Upper lobe of left lung (tissue), 6 donors: ENCODE results near the gene KRT2. TPM values are rescaled to one million over a fixed set of nuclear protein-coding genes. Genes with fewer than 3 reads are reported as not detected.

Experiments
- ATAC-seq, 2 donors: fragments of 200-7000 bp; cut with Tn5 transposase; one replicate each; pipeline ENCODE4 v1.9.1; 2022; ENCODE audit warnings: mild to moderate bottlenecking in 2 of 2, moderate library complexity in 2 of 2; ENCODE audit not compliant: low FRiP score in 2 of 2
- DNase-seq, 2 donors: peaks; one replicate each; pipeline ENCODE4 v3.0.0-alpha.2; 2019 to 2020
- H3K27ac ChIP-seq, 4 donors: fragments of 200-600 bp; sonication (generic); one replicate each; pipeline ENCODE4 v1.5.1; 2016 to 2019
- H3K27me3 ChIP-seq, 4 donors: fragments of 200-600 bp; sonication (generic); one replicate each; pipeline ENCODE4 v1.5.1; 2017 to 2019
- H3K36me3 ChIP-seq, 4 donors: fragments of 200-600 bp; sonication (generic); one replicate each; pipeline ENCODE4 v1.5.1; 2016 to 2019
- H3K4me1 ChIP-seq, 4 donors: fragments of 200-600 bp; sonication (generic); one replicate each; pipeline ENCODE4 v1.5.1; 2018 to 2019
- H3K4me3 ChIP-seq, 4 donors: fragments of 200-600 bp; sonication (generic); one replicate each; pipeline ENCODE4 v1.5.1; 2017 to 2019; ENCODE audit warnings: mild to moderate bottlenecking in 2 of 4, moderate library complexity in 1 of 4
- H3K9me3 ChIP-seq, 4 donors: fragments of 200-600 bp; sonication (generic); one replicate each; pipeline ENCODE4 v1.5.1; 2018 to 2019
- EP300 ChIP-seq, 4 donors: sonication (generic); formaldehyde crosslinking; IDR thresholded peaks; one replicate each; pipeline ENCODE4 v1.5.1; 2017; ENCODE audit warnings: antibody characterized with exemption in 4 of 4, control low read depth in 2 of 4
- POLR2A ChIP-seq, 4 donors: fragments of 450-650 bp; IDR thresholded peaks; one replicate each; pipeline ENCODE4 v1.5.1; 2016 to 2017; ENCODE audit warnings: antibody characterized with exemption in 4 of 4, mild to moderate bottlenecking in 2 of 4
- POLR2AphosphoS5 ChIP-seq, 2 donors: sonication (generic); formaldehyde crosslinking; IDR thresholded peaks; one replicate each; pipeline ENCODE4 v1.5.1; 2017; ENCODE audit warnings: antibody characterized with exemption in 2 of 2
- WGBS, 2 donors: methylation state at CpG; one replicate each; pipeline ENCODE4 v1.1.5; 2017 to 2018; 5-methylcytosine and 5-hydroxymethylcytosine counted together
- total RNA-seq, 6 donors: library from RNA; depleted of rRNA in 4 of 6; stranded (reverse); fragments of >200 nt in 4 of 6; gene quantifications; one replicate each; pipeline versions ENCODE4 v1.1.0 to v1.2.1, GENCODE V29; 2016 to 2021
- TF ChIP-seq, protein P1 (sequence below), 6 experiments: fragments of 450-650 bp in 4 of 6; fragments of 200-600 bp in 2 of 6; sonication (generic) in 2 of 6; IDR thresholded peaks; one replicate each; pipeline ENCODE4 v1.5.1; 2016 to 2019; ENCODE audit warnings: antibody characterized with exemption in 6 of 6
- donor health status: DM: no; HTN: no; CAD: no; lungs with moderate emphysema.
- donor health status: DM: no; HTN: yes; CAD: no; lungs with severe emphysema.

The KRT2 gene
- not detected for total RNA-seq

DNA sequence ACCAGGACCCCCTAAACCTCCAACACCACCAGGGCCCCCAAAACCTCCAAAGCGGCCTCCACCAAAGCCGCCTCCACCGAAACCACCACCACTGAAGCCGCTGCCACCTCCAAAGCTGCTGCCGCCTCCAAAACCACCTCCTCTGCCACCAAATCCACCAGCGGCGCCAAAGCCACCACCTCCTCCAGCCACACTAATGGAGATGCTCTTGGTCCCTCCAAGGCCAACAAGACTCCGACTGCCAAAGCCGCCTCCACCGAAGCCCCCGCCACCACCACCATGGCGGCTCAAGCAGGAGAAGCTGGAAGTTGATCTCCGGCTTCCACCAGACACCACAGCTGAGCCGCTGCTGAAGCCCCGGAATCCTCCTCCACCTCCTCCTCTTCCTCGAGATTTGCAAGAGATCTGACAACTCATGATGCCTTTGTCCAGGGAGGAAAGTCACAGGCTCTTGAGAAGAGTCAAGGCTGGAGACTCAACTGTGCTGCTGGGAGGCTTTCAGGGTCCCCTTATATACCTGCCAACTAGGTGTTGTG is at the start of gene KRT2:
KRT2 (minus strand) TSS at position 486 of the 536 bp plus-strand sequence; CDS start at position 417, 69 bp downstream.
- peak in 1 of 2 donors; percentile 60 for DNase-seq
- WGBS, 2 donors: 91 to 97% methylated on average over 11 to 16 of the region's 16 CpGs
- H3K4me1 ChIP-seq: no peaks in the 10 kb centered on the region

DNA sequence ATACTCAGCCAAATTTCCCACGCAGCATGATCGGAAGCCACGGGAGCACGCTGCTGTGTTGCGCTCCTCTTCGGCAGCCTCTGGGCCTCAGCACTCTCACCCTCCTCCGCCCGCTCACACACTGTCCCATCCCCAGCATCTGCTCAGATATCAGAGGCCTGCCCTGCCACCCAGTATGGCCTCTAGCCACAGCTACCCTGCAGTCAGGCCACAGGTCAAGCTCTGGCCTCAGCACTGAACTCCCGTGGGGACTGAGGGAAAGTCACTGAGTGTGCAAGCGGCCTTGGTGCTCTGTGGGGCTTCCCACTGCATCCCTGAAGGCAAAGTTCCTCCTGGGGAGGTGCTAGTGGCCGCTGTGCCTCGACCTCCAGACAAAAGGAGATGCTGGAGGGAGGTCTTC is 49.3 kb upstream of the KRT2 start:
- ATAC-seq (no peak), DNase-seq (no peak)
- WGBS, 2 donors: 82 to 84% methylated on average over 11 to 12 of the region's 12 CpGs

More for the DNA sequence above, at the start of gene KRT2:
- Histone ChIP-seq H3K27me3 (no peaks in the 10 kb centered on the region), H3K4me3 (no peak within 1 kb of the TSS), H3K9me3 (no peaks in the 10 kb centered on the region), H3K36me3 (no peaks in the 10 kb centered on the region), H3K27ac (no peak within 1 kb of the TSS)
- ATAC-seq: no peak
- no peak for TF ChIP-seq POLR2A (IDR thresholded peaks at IDR 0.05)

DNA sequence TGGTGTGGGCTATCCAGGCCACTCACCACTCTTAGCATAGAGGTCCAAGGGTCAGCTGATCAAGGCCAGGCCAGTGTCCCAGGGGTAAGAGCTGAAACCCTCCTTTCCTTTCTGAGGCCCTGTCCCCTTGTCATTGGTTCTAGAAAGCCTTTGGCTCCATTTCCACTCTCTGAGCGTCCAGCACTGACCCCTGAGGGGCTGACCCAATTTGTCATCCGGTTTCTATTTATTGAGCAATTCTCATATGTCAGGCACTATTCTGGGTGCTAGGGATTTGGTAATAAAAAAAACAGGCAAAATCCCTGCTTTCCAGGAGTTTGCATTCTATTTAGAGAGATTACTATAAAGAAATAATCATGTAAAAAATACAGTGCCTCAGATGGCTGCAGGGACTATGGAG is 47.9 kb upstream of the KRT2 start:
- WGBS, 2 donors: 67 to 69% methylated on average over 2 of the region's 2 CpGs
- H3K27me3 ChIP-seq: no peaks in the 10 kb centered on the region
- H3K9me3 ChIP-seq: no peaks in the 10 kb centered on the region
- no peaks in the 10 kb centered on the region for H3K36me3 ChIP-seq
- no peak overlapping the region for H3K4me3 ChIP-seq
- no peak for DNase-seq
- H3K4me1 ChIP-seq: no peaks in the 10 kb centered on the region
- ATAC-seq: no peak
- TF ChIP-seq, protein P1, sequence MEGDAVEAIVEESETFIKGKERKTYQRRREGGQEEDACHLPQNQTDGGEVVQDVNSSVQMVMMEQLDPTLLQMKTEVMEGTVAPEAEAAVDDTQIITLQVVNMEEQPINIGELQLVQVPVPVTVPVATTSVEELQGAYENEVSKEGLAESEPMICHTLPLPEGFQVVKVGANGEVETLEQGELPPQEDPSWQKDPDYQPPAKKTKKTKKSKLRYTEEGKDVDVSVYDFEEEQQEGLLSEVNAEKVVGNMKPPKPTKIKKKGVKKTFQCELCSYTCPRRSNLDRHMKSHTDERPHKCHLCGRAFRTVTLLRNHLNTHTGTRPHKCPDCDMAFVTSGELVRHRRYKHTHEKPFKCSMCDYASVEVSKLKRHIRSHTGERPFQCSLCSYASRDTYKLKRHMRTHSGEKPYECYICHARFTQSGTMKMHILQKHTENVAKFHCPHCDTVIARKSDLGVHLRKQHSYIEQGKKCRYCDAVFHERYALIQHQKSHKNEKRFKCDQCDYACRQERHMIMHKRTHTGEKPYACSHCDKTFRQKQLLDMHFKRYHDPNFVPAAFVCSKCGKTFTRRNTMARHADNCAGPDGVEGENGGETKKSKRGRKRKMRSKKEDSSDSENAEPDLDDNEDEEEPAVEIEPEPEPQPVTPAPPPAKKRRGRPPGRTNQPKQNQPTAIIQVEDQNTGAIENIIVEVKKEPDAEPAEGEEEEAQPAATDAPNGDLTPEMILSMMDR (IDR thresholded peaks at IDR 0.05): no peak
- TF ChIP-seq EP300 (IDR thresholded peaks at IDR 0.05) (no peak), POLR2AphosphoS5 (IDR thresholded peaks at IDR 0.05) (no peak)
- H3K27ac ChIP-seq: no peak overlapping the region

More for the DNA sequence above, 49.3 kb upstream of the KRT2 start:
- Histone ChIP-seq H3K4me3 (no peak overlapping the region), H3K9me3 (no peaks in the 10 kb centered on the region), H3K27me3 (no peaks in the 10 kb centered on the region), H3K36me3 (no peaks in the 10 kb centered on the region), H3K4me1 (no peaks in the 10 kb centered on the region), H3K27ac (no peak overlapping the region)
- TF ChIP-seq EP300 (IDR thresholded peaks at IDR 0.05) (no peak), POLR2AphosphoS5 (IDR thresholded peaks at IDR 0.05) (no peak), POLR2A (IDR thresholded peaks at IDR 0.05) (no peak)
- TF ChIP-seq, protein P1 (IDR thresholded peaks at IDR 0.05): no peak

DNA sequence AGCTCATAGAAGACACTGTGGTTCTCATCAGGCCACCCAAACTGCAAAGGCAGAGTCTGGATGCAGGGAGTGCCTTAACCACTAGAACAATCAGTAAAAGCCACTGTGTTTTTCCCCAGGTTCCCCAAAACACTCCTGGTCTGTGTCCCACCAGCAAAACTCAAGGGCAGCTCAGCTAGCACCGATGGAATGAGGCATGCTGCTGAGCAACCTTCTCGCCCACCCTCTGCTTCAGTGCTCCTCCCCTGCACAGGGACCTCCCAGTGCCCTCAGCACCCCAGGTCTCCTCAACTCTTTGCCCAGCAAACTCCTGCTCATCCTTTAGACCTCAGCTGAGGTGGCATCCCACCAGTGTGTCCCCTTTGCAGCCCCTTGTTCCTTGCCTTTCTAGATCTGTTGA is 47.4 kb upstream of the KRT2 start:
- H3K4me3 ChIP-seq: no peak overlapping the region
- H3K4me1 ChIP-seq: no peaks in the 10 kb centered on the region
- no peak overlapping the region for H3K27ac ChIP-seq
- WGBS, 2 donors: 79 to 100% methylated on average over 1 to 2 of the region's 2 CpGs
- no peak for ATAC-seq
- H3K27me3 ChIP-seq: no peaks in the 10 kb centered on the region
- DNase-seq: no peak
- no peaks in the 10 kb centered on the region for H3K9me3 ChIP-seq
- no peak for TF ChIP-seq EP300 (IDR thresholded peaks at IDR 0.05)
- H3K36me3 ChIP-seq: no peaks in the 10 kb centered on the region

DNA sequence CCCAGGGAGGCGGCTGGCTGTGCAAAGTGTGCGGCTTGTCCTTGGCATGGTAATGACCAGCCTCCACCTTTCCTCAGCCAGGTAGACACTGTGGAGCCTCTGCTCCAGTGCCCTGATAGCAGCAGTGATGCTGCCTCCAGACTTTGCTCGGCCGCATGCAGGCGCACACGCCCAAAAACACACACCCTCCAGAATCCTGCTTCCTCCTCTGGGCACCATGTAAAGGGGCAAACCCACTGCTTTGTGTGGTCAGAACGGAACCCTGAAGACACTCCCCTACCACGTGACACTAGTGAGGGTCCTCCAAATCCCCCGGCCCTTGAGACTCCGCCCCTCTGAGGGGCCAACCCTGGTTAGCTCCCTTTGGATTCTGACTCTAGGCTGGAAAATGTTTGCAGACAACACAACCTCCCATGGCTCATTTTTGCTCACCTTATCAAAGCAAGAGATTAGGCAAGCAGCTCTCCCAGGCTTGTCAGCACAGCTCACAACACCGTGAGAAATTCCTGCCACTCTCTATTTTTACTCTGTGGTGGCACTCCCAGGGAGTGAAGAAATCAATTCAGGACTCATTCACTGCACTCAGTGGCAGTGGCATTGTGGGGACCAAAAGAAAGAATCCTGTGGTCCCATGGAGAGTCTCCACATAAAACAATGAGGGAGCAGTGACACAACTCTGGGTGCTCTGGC is 46.8 kb upstream of the KRT2 start:
- Histone ChIP-seq H3K4me1 (no peaks in the 10 kb centered on the region), H3K27me3 (no peaks in the 10 kb centered on the region), H3K4me3 (no peak overlapping the region), H3K27ac (no peak overlapping the region), H3K9me3 (no peaks in the 10 kb centered on the region), H3K36me3 (no peaks in the 10 kb centered on the region)
- DNase-seq (peak in 1 of 2 donors; percentile 24), ATAC-seq (no peak)
- TF ChIP-seq POLR2AphosphoS5 (IDR thresholded peaks at IDR 0.05): no peak
- TF ChIP-seq POLR2A (IDR thresholded peaks at IDR 0.05): no peak
- TF ChIP-seq, protein P1 (IDR thresholded peaks at IDR 0.05): no peak
- TF ChIP-seq EP300 (IDR thresholded peaks at IDR 0.05): no peak
- WGBS, 2 donors: 46 to 50% methylated on average over 6 to 11 of the region's 11 CpGs
